HG02571 (cell line): ENCODE data around the gene NLGN1.

Experiments
- ATAC-seq: cut with Tn5 transposase; IDR thresholded peaks from one replicate; pipeline ENCODE4 v1.9.1; 2021; ENCODE audit warnings: mild to moderate bottlenecking, moderate library complexity; ENCODE audit not compliant: unreplicated experiment

The NLGN1 gene

DNA sequence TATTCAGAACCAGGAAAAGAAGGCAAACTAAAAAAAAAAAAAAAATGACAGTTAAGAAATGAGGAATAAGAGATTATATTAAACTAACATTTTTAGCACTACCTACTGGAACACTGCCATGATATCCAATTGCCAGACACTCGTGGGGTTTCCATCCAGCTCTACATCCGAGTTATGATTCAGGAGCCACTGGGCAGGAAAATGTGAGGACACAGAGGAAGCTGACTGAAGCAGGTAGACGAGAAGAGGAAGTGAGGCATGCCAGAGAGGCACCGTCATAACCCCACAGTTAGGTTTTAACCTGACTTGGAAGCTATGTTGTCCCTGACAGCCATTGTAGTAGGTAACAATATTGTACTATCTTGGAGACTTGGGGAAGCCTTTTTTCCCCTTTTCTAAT is 495.0 kb downstream of the NLGN1 start:
- no peak for ATAC-seq

DNA sequence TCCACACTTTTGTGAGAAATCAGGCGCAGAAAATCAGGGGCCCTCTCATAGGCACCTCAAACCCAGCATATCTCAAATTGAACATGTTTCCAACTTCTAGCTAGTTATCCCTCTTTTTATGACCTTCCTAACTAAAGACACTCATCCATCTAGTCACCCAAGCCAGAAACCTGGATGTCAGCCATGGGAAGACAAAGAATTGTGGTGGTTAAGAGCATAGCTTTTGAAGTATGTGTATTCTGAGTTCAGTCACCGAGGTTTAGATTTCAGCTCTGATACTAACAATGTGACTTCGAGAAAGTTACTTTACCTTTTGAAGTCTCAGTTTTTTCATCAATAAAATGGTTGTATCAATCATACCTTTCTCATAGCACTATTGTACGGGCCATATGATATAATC is 495.5 kb downstream of the NLGN1 start:
- ATAC-seq, result no peak

DNA sequence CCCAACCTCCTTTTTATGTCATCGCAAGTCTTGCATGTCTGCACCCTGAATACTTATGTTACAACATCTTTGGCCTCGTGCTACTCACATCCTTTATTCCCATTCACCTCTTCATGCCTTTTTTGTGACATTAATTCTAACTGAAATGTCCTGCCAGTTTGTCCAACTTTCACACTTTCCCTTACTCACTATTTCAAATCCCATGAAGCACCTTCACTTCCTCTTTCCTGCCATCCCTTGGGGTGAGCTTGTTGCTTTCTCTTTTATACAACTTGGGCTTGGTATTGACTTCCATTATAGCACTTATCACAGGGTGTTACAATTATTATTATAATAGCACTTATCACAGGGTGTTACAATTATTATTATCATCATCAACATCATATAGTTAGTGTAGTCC is 496.3 kb downstream of the NLGN1 start:
- ATAC-seq, result no peak

DNA sequence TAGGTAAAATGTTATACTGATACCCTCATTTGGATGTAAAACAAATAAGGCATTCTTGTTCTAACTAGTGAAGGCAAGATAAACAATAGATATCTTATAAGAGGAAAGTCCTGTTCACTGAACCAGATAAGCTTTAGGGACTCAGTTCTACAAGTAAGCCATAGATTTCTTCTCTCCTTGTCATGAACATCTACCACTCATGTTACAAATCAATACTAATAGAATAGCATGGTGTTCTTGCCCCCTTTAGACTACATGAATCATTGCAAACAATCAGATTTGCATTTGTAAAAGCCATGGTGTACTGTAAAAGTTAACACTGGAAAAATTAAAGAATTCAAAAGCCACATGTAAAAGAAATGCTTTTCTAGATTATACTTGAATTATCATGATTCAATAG is 500.1 kb downstream of the NLGN1 start:
- ATAC-seq, result no peak

DNA sequence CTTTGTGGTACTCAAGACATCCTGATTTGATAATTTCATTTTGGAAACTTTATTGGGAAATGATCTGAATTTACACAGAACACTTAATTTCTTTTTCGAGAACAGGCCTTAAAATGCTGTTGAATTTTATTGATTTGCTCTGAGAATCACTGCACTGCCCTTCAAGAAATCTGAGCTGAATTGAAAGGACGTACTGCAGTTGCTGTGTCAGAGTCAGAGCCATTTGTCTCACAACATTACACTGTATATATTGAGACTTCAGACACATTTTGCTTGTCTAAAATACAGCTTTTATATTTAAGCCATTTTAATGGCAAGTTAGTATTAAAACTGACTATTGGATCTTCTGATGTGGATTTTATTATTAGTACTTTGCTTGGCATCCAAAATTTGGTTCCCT is 504.1 kb downstream of the NLGN1 start:
- no peak for ATAC-seq

DNA sequence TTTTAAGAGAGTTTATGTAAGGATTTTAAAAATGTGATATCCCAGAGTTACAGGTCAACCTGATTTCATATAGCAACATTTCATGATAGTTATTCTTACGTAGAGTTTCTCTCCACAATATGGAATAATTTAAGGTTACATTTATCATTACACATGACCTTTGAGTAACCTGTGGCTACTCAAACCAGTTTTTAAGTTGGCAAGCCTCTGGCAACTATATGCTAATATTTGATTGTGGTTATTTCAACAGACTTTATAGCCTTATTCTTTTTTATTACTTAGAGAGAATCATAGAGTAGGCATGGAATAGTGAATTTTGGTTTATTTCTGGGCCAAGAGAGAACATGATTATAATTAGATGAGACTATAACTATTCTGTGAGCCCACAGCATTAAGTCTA is 504.9 kb downstream of the NLGN1 start:
- ATAC-seq, result no peak

DNA sequence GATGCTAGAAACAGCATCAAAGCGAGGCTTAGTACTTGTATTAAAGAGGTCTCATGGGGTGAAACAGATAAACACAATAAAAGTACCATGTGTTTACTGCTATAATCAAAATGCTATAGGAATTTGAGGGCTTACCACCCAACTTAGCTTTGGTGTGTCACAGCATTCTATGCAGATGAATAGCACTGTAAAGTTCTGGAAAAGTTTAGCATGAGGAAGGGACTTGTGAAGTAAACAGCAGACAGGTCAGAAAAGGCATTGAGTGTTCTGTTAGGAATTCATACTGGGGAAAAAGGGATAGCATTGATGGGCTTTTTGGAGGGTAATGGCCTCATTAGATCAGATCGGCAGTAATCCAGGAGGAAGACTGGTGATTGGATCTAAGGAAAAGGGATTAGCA is 505.3 kb downstream of the NLGN1 start:
- no peak for ATAC-seq

DNA sequence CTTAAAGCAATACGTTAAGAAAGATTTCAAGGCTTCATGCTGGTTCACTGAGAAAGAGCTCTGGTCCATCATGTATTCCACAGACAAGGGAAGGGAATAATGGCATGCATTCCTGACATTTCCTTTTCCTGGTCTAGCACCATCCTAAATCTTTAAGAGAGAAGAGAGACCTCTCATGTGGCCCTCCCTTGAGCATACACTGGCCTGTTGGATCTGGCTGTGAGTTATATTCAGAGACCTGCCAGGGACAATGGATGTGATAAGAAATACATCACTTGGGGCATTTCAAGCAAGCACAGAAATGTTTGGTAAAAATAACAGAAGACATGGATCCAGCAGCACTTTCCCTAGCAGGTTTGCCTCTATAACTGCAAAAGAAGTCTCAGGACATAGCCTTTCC is 507.8 kb downstream of the NLGN1 start:
- no peak for ATAC-seq

DNA sequence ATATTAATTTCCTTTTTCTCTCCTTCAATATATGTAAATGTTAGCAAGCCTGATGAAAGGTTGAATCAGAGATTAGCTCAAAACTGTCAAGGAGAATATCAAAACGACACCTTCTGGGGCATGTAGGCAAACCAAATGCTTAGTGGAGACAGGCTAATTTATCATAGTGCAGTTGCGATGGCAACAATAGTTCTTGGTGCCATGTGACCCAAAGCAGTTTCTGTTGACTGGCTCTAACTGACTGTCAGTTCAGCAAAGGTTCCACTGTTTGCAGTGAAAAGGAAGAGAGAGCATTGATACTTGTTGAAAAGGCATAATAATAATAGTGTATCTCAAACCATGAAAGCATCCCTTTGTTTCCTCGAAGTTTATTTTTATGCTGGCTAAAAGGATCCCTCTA is 513.9 kb downstream of the NLGN1 start:
- no peak for ATAC-seq

DNA sequence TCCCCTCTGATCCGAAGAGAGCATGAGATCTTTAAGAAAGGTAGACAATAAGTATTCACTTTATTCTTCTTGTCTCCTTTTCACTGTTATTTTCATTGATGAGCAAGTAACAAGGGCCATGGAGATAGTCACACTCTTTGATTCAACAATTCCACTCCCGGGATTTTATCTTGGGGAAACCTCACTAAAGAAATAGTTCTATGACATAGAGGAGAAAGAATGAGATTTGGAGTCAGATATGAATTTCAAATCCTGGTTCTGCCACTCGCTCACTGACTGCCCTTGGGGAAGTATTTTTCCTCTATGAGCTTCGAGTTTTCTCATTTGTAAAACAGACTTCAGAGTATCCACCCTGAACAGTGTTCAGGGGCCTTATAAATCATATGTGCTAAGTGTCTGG is 514.6 kb downstream of the NLGN1 start:
- ATAC-seq, result no peak

DNA sequence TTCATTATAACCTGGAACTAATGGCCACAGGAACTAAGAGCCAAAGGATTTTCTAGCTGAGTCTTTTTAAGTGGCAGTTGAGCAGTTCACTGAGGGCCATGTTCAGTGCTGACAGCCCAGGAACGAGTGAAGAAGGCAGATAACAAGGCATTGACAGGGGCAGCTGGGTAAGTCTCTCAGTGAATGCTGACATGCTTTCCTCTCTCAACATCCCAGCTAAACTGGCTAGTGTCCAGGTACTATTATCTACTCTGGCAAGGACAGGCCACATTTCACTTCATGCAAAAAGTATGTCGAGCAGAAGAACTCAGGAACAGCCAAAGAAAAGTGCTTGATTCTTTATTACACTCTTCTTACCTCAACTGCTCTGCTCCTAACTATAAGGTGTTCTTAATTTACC is 515.9 kb downstream of the NLGN1 start:
- no peak for ATAC-seq

DNA sequence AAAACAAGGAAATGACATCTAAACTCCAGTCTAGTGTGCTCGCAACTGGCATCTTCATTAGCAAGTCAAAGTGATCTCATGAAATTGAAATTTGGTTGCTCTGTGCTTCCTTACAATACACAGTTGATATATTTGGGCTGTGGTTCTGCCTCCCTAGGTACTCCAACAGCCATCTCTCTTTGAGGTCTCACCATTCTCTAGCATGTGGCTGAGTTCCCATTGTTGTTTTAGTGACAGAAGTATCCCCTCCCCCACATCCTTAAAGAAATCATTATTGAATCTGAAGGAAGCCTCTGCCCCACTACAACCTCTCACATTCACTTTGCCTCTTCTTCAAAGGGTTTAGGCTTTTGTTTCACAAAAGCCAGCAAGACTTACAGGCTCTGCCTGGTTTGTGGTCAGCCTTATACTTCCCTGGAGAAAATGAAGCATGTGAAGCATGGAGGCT is 516.5 kb downstream of the NLGN1 start:
- no peak for ATAC-seq

DNA sequence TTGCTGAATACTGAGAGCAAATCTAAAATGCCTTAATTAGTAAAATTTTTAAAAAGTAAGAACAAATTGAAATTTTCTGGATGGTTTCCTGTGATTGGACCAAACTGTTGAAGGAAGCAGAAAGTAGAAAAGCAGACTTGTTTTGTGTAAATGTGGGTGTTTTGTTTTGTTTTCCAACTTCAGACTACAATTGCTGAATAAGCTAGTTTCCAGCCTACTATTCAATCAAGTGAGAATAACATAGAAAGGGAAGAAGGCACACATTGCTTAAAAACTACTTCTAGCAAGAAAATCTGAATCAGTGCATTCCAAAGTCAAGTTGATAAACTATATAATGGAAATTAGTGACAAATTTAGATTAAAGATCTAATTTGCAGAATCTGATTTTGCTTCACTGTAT is 519.3 kb downstream of the NLGN1 start:
- ATAC-seq, result no peak

DNA sequence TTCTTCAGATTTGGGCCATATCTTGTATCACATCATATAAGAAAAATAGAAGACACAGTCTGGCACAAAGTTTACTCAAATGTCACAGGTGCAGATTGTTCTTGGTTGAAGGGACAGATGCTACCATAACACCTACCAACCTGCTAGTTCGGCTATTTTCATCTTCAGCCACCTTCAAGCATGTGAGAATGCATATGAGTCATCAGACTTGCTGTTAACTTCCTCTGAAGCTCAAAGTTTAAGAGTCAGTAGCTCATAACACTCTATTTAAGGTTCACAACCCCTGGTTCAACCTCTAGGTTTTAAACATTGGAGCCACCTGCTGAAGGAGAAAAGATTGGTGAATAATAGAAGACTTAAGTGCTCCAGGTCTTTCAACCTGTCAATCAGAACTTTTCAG is 522.8 kb downstream of the NLGN1 start:
- no peak for ATAC-seq

DNA sequence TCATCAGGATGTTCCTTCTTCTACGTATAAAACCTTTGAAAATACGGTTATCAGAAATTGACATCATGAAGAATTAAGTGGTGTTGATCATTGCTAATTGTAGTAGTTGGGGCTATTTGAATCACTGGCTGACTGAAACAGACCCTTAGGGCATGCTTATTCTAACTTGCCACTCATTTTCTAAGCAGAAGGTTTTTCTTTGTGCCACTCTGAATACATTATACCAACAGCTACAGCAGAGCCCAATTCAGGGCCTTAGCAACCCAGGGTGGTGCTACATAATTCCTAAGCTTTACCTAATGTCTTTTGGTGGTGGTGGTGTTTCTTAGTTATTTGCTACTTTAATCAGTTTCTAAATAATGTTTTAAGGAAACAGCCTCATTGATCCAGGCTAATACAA is 524.2 kb downstream of the NLGN1 start:
- no peak for ATAC-seq

DNA sequence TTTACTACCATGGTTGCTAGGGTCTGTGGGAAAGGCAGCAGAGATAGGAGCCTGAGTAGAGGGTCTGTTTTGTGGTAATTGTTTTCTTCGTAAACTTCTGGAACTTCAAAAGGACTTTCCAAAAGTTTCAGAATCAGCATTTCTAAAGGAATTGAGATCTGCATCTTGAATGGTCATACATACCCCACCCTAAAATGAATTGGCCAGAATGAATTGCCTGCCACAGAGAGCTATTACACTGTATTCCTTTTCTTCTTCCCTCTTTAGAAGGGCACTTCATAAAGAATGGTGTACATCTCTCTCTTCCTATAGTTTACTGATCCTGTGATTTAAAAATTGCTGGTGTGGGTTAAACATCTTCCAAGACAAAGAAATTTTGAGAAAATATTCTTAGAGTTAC is 525.7 kb downstream of the NLGN1 start:
- no peak for ATAC-seq

DNA sequence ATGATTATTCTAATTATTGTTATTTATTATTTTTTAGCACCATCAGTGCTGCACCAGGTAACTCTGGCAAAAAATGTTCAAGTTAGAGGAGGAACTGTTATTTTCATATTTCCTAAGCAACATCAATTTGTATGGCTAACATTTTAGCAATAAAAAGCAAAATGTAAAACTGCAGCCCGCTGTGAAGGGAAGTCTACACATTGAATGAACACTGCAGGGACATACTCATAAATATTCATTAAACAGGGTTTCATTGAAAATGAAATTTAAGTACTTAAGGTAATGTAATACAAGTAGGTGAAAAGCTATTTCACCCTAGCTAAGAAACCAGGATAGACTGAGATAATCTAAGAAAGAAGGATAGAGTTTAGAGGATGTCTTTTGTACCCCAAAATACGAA is 532.7 kb downstream of the NLGN1 start:
- ATAC-seq, result no peak

DNA sequence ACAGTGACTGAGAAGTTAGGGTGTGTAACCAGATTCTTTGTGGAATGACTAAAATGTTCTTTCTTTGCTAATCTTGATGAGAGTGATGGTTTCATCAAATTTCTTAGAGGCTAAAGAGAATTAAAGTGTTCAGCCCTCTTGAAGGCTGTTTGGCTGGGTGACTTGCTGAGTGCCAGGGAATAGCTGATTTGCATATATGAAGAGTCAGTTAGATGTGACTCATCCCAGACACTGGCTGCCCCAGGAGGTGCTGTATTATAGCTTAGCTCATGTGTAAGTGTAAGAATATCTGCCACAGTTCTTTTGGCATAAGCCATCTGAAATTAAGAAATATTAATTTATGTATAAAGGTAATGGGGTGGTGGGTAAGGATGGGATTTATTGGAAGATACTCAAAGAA is 535.1 kb downstream of the NLGN1 start:
- ATAC-seq, result no peak

DNA sequence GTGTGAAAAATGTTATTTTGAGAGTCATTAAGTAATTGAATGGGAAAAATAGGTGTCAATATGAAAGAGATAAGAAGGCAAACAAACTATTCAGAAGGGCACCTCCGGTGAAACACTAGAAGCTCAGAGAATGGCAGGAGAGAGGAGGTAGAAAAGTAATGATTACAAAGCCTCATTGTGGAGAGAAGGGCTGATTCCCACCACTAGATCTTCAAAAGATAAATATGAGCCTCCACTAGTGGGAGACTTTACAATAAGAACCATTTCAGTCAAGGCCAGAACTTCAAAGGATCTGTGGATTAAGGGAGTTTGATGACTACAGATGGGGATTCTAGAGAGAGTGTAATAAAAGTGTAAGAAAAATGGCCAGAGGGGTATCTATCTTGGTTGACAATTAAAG is 535.6 kb downstream of the NLGN1 start:
- no peak for ATAC-seq

DNA sequence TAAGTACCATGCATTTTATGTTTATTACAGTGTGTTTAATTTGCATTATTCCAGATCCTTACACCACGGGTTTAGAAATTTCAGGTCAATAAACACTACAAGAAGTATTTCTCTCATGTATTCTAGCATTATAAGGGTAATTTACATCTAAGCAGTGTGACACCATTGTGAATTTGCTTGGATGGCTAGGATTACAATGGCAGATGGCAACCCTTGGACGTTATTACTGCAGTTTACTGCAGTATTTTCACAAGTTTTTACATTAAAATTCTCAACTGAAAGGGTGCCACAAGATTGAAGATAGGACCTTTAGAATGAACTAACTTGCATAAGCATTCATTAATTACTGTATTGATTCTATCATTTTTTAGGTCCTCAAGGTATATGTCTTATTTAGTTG is 538.8 kb downstream of the NLGN1 start:
- ATAC-seq, result no peak

DNA sequence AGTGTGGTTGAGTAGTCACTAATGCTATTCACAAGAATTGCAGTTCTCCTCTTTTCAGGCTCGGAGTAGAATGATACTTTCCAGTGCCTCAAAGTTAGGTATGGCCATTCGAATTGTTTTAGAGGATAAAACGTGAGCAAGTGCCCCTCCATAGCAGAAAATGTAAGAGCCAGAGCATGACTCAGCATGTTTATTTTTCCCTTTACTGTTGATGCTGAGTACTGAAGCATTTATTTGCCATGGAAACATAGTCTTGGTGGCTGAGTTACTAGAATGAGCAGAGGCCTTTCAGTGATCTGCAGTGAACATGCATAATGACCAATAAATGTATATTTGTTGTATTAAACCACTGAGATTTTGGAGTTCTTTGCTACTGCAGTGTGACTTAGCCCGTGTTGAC is 540.6 kb downstream of the NLGN1 start:
- ATAC-seq, result no peak

DNA sequence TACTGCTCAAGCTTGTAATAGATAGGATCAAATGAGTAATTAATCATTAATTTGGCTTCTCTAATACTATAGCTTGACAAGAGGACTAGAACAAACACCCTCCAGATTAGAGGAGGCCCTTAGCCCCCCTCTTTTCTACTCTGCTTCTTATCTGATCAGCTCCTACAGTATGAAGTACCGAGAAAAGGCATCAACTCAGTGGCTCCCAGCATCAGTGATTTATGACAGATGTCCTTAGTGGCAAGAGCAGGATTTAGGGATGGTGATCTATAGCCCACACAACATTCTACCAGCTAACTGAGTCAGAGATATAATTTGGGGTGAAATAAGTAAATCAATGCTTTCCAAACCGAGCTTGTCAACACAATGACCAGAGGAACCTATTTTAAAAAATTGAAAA is 541.1 kb downstream of the NLGN1 start:
- ATAC-seq, result no peak

DNA sequence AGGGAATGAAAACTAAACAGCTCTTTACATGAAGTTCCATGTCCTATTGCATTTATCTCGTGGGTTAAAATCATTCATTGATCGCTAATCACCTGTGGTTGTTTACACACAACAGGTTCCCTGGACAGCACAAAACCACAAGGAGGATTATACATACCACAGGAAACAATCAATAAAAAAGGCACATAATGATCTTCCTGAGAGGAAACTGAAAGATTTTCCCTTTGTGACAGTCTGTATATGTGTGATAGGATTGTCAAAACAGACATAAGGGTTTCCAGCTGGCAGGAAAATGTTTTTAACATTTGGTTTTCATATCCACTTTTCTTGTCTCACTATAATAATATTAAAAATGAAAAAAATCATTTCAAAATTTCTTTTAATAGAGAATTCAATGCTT is 541.8 kb downstream of the NLGN1 start:
- no peak for ATAC-seq

DNA sequence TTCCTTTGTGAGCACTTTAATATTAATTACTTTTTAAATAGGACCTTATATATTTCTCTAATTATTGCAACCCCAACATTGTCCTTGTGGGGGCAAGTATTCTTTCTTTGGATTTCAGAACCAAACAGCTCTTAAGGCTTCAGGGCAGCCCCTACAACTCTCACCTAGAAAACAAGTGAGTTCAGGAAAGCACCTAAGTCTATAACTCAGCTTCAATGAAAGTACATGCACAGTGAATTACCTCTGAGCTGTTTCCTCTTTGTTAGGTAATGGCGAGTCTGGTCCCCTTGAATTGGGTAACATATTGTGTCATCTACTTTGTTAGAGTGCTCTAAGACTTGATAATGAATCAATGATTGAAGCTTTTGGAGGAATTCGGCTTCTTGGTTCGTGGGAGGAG is 545.7 kb downstream of the NLGN1 start:
- ATAC-seq, result no peak
